Stimulated activated CD8-positive, alpha-beta memory T cell treated with anti-CD3 and anti-CD28 coated beads, Interleukin-15, amount 100 ng/mL, for 24 hours (primary cell): ENCODE data around the gene SP6.

Source experiments
- DNase-seq: peaks from one replicate; pipeline ENCODE4 v3.0.0-alpha.2; 2020; ENCODE audit warnings: low read depth

SP6 gene

GRCh38 chr17:47850692-47851573 lies at the start of gene SP6:
Gene SP6 (minus strand): TSS chr17:47851163. CDS start chr17:47848429, 2,734 bp downstream.
- no peak for DNase-seq

- DNase-seq: no peak
Measured at GRCh38 chr17:47899643-47900042, 48.7 kb upstream of the SP6 start.

GRCh38 chr17:47898241-47898640 lies 47.3 kb upstream of the SP6 start:
- DNase-seq: no peak

GRCh38 chr17:47897561-47897960 lies 46.6 kb upstream of the SP6 start:
- no peak for DNase-seq

GRCh38 chr17:47896672-47897490 lies 45.9 kb upstream of the SP6 start:
- no peak for DNase-seq

- peak; percentile 96 for DNase-seq
Measured at GRCh38 chr17:47895856-47896671, 45.1 kb upstream of the SP6 start, which contains the start of gene SP2. Gene SP2 (plus strand): TSS chr17:47896236. CDS start chr17:47896287, 51 bp downstream.

GRCh38 chr17:47895347-47895855 lies 44.4 kb upstream of the SP6 start:
- DNase-seq: no peak

- DNase-seq: no peak
Measured at GRCh38 chr17:47894498-47895346, 43.8 kb upstream of the SP6 start.

- DNase-seq: no peak
Measured at GRCh38 chr17:47891545-47892088, 40.7 kb upstream of the SP6 start.

- peak; percentile 91 for DNase-seq
Measured at GRCh38 chr17:47889734-47890529, 39.0 kb upstream of the SP6 start.

GRCh38 chr17:47888293-47888692 lies 37.3 kb upstream of the SP6 start:
- DNase-seq: no peak

- DNase-seq: no peak
Measured at GRCh38 chr17:47884905-47885730, 34.2 kb upstream of the SP6 start.

- DNase-seq: no peak
Measured at GRCh38 chr17:47884427-47884740, 33.4 kb upstream of the SP6 start.

GRCh38 chr17:47883589-47884426 lies 32.8 kb upstream of the SP6 start:
- no peak for DNase-seq

- DNase-seq: no peak
Measured at GRCh38 chr17:47882695-47883588, 32.0 kb upstream of the SP6 start.

- DNase-seq: no peak
Measured at GRCh38 chr17:47882247-47882646, 31.3 kb upstream of the SP6 start.
